GM12878 (cell line): ENCODE results near the gene ZNF232.
"Not testable (repeated sequence)": the region's sequence is repeated elsewhere in the genome, so short reads cannot be mapped to it uniquely, and the experiment has no call there.

Source experiments
- CUX1 ChIP-seq: IDR thresholded peaks from 2 replicates; pipeline ENCODE4 v1.6.1; 2012; ENCODE audit warnings: improper control_type of control experiment, low read depth, low read length; ENCODE audit not compliant: insufficient replicate concordance
- HDAC2 ChIP-seq: fragments of 200-600 bp; sonication (generic); IDR thresholded peaks from 2 replicates; pipeline ENCODE4 v1.6.1; 2017
- PBX3 ChIP-seq: IDR thresholded peaks from 2 replicates; pipeline ENCODE4 v1.6.1; 2011; ENCODE audit warnings: mild to moderate bottlenecking, low read depth, low read length, moderate library complexity; ENCODE audit not compliant: insufficient replicate concordance
- RAD21 ChIP-seq: IDR thresholded peaks from 2 replicates; pipeline ENCODE4 v1.6.1; 2011; ENCODE audit warnings: mild to moderate bottlenecking, low read depth, low read length, moderate library complexity; ENCODE audit not compliant: insufficient read depth
- SPI1 ChIP-seq: IDR thresholded peaks from 2 replicates; pipeline ENCODE4 v1.6.1; 2011; ENCODE audit warnings: low read depth, mild to moderate bottlenecking, low read length, moderate library complexity, borderline replicate concordance; ENCODE audit not compliant: insufficient read depth
- TAF1 ChIP-seq: IDR thresholded peaks from 2 replicates; pipeline ENCODE4 v1.6.1; 2011; ENCODE audit warnings: mild to moderate bottlenecking, low read depth, low read length, borderline replicate concordance
- TF ChIP-seq, protein P1 (sequence below), 3 experiments: IDR thresholded peaks in 2 of 3; conservative IDR thresholded peaks in 1 of 3; 2 replicates each; pipeline ENCODE4 v1.5.1; 2011; ENCODE audit warnings: low read depth in 3 of 3, low read length in 3 of 3, mild to moderate bottlenecking in 3 of 3, control low read depth in 2 of 3, moderate library complexity in 2 of 3, inconsistent platforms in 1 of 3, mixed read lengths in 1 of 3; ENCODE audit not compliant: control insufficient read depth in 2 of 3, insufficient read depth in 1 of 3; ENCODE audit errors: extremely low read depth in 1 of 3
- TF ChIP-seq, protein P2 (sequence below): fragments of 150-350 bp; IDR thresholded peaks from 2 replicates; pipeline ENCODE4 v1.6.1; 2014; ENCODE audit warnings: mild to moderate bottlenecking, low read depth, low read length

DNA sequence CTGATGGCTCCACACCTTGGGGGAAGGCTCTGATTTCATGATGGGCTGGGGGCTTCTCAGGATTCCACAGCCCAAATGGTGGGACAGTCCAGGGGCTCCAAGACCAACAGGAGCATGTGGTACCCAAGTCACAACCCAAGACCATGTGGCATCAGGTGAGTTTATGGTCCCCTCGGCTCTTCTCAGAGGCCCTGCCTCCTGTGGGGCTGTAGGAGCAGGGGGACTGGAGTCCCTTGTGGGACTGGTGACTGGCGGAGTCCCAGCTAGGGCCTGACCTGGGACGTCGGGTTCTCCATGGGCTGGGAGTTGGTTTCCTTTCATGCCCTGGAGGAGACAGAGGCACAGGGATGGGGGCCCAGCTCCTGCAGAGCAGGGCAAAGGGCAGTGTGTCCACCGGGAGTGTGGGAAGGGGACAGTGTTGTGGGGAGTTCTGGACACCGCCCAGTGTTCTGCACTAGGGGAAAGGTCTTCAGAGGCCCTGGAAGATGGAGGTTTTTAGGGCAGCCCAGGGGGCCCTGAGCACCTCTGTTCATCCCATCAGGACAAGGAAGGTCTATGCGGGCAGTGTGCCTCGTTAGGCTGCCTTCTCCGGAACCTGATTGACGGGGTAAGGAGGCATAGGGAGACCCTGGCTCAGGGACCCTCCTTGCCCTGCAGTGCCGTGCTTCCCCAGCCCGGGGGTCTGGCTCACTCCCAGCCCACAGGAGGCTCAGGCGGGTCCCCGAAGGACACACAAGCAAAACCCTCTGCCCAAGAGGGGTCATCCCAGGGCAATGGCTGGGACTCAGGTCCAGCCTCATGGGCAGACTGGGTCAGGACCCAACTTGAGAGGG, 25.1 kb upstream of the ZNF232 start:
- TF ChIP-seq SPI1, CUX1, TAF1, RAD21, PBX3, HDAC2: not testable (repeated sequence)
- TF ChIP-seq, protein P1, sequence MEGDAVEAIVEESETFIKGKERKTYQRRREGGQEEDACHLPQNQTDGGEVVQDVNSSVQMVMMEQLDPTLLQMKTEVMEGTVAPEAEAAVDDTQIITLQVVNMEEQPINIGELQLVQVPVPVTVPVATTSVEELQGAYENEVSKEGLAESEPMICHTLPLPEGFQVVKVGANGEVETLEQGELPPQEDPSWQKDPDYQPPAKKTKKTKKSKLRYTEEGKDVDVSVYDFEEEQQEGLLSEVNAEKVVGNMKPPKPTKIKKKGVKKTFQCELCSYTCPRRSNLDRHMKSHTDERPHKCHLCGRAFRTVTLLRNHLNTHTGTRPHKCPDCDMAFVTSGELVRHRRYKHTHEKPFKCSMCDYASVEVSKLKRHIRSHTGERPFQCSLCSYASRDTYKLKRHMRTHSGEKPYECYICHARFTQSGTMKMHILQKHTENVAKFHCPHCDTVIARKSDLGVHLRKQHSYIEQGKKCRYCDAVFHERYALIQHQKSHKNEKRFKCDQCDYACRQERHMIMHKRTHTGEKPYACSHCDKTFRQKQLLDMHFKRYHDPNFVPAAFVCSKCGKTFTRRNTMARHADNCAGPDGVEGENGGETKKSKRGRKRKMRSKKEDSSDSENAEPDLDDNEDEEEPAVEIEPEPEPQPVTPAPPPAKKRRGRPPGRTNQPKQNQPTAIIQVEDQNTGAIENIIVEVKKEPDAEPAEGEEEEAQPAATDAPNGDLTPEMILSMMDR (IDR thresholded peaks at IDR 0.05 in 2 of 3, conservative IDR thresholded peaks at IDR 0.05 in 1 of 3; ENCODE audit: control insufficient read depth in 2 of 3, extremely low read depth in 1 of 3, insufficient read depth in 1 of 3, low read depth in 3 of 3, low read length in 3 of 3): not testable (repeated sequence)
- TF ChIP-seq, protein P2, sequence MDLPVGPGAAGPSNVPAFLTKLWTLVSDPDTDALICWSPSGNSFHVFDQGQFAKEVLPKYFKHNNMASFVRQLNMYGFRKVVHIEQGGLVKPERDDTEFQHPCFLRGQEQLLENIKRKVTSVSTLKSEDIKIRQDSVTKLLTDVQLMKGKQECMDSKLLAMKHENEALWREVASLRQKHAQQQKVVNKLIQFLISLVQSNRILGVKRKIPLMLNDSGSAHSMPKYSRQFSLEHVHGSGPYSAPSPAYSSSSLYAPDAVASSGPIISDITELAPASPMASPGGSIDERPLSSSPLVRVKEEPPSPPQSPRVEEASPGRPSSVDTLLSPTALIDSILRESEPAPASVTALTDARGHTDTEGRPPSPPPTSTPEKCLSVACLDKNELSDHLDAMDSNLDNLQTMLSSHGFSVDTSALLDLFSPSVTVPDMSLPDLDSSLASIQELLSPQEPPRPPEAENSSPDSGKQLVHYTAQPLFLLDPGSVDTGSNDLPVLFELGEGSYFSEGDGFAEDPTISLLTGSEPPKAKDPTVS: not testable (repeated sequence)
